HG02981 (cell line): ENCODE data around the gene GRIK2.

Experiments
- ATAC-seq: cut with Tn5 transposase; IDR thresholded peaks from one replicate; pipeline ENCODE4 v1.9.1; 2021; ENCODE audit warnings: mild to moderate bottlenecking, moderate library complexity; ENCODE audit not compliant: unreplicated experiment

Gene GRIK2

DNA sequence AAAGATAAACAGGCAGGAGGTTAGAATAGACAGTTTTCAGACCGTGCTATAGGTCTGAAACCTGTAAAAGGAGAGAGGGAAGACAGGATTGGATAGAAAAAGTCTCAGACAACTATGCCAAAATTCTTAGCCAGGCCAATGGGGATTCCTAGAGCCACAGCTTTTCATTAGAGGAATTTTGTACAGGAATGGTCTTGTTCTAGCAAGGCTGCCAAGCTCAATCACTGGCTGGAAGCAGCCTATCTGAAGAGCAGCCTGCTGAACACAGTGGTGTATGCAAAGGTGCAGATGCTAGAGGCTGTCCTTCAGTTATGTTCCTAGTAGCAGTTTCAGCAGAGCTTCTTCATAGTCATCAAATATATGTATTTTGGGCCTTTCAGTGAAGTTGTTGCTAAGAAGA lies 313.1 kb downstream of the GRIK2 start:
- ATAC-seq, result no peak

DNA sequence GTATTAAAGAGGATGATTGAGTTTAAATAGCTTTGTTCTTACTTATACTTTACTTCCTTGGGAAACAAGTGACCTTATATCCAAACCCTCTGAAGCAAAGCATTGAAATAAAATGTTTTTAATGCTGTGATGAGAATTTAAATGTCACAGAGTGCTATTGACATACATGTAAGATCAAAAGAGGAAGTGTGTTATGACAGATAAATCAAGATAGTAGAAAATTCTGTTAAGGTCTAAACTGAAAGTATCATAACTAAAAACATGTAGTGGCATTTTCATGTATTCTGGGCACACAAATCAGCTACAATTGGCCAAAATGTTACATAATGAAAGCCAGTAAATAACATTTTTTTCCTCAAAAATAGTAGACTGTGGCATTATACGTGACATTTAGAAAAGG lies 318.0 kb downstream of the GRIK2 start:
- ATAC-seq, result no peak

GRCh38 chr6:101716387-101716786 lies 322.9 kb downstream of the GRIK2 start:
- no peak for ATAC-seq

DNA sequence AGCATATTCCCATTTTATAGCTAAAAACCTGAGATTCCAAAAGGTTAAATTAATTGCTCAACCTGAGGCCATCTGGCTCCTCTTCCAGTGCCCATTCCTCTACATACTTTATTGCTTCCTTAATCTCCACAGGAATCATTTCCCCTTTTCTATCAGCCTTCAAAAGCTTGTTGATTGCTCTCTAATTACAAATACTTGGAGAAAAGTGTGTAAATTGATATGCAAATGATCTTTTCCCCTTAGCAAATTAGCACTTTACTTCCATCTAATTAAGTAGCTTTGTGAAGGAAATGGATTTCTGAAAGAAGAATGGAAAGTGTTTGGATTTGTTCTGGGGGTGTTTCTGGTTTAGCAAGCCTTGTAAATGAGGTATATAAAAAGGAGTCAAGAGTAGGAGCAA lies 323.3 kb downstream of the GRIK2 start:
- ATAC-seq, result no peak

GRCh38 chr6:101719521-101719920 lies 326.0 kb downstream of the GRIK2 start:
- no peak for ATAC-seq

- ATAC-seq, result no peak
Observed at GRCh38 chr6:101722471-101722870, 329.0 kb downstream of the GRIK2 start.

GRCh38 chr6:101722991-101723579 lies 329.6 kb downstream of the GRIK2 start:
- ATAC-seq, result no peak

- ATAC-seq, result no peak
Observed at GRCh38 chr6:101728388-101728787, 334.9 kb downstream of the GRIK2 start.

GRCh38 chr6:101728956-101729355 lies 335.4 kb downstream of the GRIK2 start:
- no peak for ATAC-seq

- ATAC-seq, result no peak
Observed at GRCh38 chr6:101730954-101731353, 337.4 kb downstream of the GRIK2 start.

- no peak for ATAC-seq
Observed at GRCh38 chr6:101733899-101734298, 340.4 kb downstream of the GRIK2 start.

DNA sequence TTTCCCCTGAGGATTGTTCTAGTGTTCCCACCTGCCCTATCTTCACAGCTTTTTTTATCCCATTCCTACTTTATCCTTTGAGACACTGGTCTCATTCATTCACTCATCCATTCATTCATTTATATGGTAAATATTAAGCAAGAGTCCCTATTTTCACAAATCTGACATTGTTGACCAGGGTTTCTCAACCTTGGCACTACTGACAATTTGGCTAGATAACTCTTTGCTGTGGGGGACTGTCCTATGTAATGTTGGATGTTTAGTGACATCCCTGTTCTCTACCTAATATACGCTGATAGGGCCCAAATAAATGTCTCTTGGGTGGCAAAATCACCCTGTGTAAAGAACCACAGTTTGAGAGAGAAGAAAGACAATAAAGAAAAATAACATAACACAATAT lies 345.0 kb downstream of the GRIK2 start:
- no peak for ATAC-seq

- no peak for ATAC-seq
Observed at GRCh38 chr6:101740631-101741030, 347.1 kb downstream of the GRIK2 start.

- ATAC-seq, result no peak
Observed at GRCh38 chr6:101741474-101742171, 348.1 kb downstream of the GRIK2 start.

DNA sequence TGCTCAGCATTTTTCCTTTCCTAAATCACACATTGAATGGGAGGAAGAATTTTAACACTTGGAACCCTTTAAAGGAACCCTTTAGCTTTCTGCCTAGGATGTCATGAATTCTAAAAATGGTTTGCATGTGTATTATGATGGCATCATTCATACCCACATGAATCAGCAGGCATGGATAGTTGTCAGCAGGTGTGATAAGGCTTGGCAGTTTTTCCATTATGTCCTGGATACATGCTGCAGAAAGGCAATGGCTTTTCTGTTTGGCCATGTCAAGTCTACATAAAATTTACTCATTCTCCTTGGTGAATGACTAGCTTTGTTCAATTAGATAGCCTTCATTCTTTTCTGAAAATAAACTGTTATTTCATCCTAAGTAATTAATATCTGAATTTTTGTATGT lies 353.7 kb downstream of the GRIK2 start:
- no peak for ATAC-seq

GRCh38 chr6:101747716-101748115 lies 354.2 kb downstream of the GRIK2 start:
- ATAC-seq, result no peak

DNA sequence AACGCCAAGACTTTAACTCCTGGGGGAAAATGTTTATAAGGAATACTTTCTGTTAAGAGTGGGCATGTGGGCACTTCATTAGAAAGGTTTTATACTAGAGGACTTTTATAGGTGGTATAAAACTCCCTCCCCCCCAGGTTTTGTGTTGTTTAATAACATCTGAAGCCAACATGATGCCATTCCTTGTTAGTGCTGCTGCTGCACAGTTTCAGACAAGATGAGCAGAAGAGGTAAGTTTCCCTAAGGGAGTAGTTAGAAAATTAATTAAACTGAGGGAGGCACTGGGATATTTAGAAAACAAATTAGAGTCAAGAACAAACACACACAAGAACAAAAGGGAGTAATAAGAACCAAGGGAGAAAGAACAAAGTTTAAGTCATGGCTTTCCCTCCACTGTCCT lies 362.4 kb downstream of the GRIK2 start:
- ATAC-seq, result no peak

DNA sequence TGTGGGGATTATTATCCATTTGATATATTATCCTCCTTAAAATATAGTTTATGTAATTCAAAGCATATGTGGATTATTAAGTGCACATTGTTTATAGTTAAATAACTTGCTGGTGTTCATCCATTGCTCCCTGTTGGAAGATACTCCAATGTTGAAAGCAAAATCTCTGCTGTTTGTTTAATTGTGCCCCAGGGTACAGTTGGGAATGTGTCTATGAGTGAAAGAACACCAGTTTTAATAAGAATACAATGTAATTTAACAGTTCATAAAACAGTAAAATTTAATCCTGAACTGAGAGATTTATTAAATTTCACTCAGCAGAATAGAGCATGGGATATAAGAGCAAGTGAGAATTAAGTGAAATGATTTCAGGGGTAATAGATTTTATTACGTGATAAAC lies 364.9 kb downstream of the GRIK2 start:
- ATAC-seq, result no peak

DNA sequence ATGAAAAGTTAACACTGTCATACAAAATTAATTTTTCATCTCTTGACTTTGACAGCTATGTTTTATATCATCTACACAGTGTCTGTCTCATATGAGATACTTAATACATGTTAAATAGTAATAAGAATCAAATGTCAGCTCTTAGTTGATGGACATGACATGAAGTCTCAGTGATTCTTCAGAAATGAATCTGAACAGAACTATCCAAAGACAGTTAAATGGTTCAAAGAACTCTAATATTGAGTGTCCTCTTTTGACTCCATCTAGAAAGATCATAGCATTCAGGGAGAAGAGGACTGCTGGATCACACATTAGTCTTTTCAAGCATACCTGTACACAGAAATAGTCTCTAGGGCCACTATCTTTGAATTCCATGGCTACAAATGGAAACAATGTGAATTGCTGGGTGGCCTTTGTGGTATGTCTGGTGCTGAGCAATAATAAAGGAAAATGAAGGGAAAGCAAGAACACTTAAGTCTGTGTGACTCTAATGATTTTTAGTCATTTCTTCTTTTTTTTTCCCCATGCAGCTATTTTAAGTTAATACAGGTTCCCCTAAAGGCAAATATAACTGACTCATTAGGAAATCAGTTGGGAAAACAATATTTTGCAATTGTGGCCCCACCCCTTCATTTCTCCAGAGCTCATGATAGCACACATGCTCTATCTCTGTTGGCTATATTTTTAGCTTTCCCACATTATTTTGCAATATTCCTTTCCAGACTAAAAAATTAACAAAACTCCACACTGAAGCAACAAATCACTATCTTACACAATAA lies 367.5 kb downstream of the GRIK2 start:
- ATAC-seq, result no peak

DNA sequence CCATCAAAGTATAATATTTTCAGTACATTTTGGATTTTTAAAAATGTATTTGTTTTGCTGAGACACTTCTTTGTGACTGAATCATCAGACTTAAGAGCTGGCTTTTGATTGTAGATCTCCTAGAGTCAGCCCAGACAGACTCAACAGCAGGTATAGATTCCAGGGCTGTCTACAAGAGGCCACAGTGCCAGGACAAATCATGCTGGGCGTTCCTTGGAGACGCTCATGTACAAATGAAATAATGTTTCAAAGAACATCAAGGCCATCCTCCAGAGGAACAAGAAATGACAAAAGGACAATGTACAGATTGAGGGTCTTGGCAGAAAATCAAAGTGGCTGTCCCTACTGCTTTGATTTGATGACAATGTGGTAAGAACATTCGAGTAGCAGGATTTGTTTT lies 369.3 kb downstream of the GRIK2 start:
- ATAC-seq, result no peak

- no peak for ATAC-seq
Observed at GRCh38 chr6:101765281-101765680, 371.8 kb downstream of the GRIK2 start.

GRCh38 chr6:101770116-101770515 lies 376.6 kb downstream of the GRIK2 start:
- no peak for ATAC-seq
